T-helper 2 cell (primary cell): ENCODE measurements around the gene TMEM114.

Experiments
- DNase-seq, 5 experiments: peaks; one replicate each; pipeline versions ENCODE4 v3.0.0 to v3.0.0-alpha.2; 2012 to 2022
- total RNA-seq, 2 donors: gene quantifications; one replicate each; lab custom pipeline; 2026; lab: John Stamatoyannopoulos, UW

Gene TMEM114
- total RNA-seq, result 0 reads per million in 2 donors

GRCh38 chr16:8589900-8590688 is at the start of gene TMEM114:
TSS of gene TMEM114 (minus strand) at chr16:8590511. CDS start at chr16:8589838, 673 bp downstream.
- no peak for DNase-seq

GRCh38 chr16:8639694-8640093 is 49.4 kb upstream of the TMEM114 start:
- DNase-seq, result no peak

- no peak for DNase-seq
Observed at GRCh38 chr16:8634991-8635736, 44.9 kb upstream of the TMEM114 start.

- no peak for DNase-seq
Observed at GRCh38 chr16:8632675-8633182, 42.4 kb upstream of the TMEM114 start.

GRCh38 chr16:8631818-8632465 is 41.6 kb upstream of the TMEM114 start:
- DNase-seq, result no peak

GRCh38 chr16:8631373-8631772 is 41.1 kb upstream of the TMEM114 start:
- DNase-seq, result no peak

GRCh38 chr16:8630255-8630953 is 40.1 kb upstream of the TMEM114 start:
- no peak for DNase-seq

- no peak for DNase-seq
Observed at GRCh38 chr16:8628981-8629725, 38.8 kb upstream of the TMEM114 start.

- DNase-seq, result no peak
Observed at GRCh38 chr16:8627456-8627855, 37.1 kb upstream of the TMEM114 start.

- peak in 1 of 5 experiments; percentile 34 for DNase-seq
Observed at GRCh38 chr16:8626946-8627345, 36.6 kb upstream of the TMEM114 start.

- DNase-seq, result no peak
Observed at GRCh38 chr16:8625491-8626087, 35.3 kb upstream of the TMEM114 start.

- DNase-seq, result no peak
Observed at GRCh38 chr16:8623634-8624033, 33.3 kb upstream of the TMEM114 start.

DNA sequence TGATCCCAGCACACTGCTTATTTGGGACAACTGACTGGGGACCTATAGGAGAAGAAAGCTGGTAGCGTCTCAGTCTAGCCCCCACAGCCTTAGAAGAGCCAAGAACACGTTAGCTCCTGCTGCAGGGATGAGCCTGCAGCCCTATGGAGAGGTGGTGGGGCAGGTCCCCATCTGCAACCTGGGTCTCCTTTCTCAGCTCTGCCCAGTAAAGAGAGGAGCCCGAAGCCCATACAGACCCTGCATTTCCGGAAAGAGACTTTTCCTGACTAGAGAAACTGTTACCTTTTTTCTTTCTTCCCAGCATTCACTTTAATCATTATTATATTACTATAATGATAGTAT is 32.0 kb upstream of the TMEM114 start:
- peak in 1 of 5 experiments; percentile 2 for DNase-seq

DNA sequence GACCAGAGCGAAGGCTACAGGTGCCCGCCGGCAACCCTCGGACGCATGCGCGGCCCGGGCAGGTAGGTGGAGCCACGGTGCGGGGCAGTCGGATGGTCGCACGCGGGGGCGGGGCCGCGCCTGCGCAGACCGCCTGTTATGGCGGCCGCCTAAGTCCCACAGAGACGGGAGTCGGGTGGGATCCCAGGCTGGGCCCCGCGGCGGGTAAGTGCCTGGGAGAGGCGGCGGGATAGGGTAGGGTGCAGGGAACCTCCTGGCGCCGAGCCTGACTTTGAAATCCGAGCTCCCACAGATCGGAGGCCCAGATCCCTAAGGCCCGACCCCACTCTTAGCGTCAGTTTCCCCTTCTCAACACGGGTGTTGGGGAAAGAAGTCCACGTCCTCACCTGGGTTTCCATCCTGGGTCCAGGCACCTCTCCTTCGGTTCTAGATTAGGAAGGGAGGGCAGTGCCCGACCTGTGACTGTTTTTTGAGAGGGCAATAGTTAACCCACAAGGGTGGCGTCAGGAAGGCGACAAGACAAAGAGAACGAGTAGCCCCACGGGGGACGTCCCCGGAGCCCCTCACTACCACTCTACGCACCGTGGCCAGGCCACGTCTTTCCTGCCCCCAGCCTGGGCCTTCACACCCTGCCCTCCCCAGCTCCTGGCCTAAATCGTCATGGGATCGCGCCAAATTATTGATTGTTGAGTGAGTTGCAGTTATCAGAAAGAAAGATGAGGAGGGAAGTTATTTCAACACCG is 31.4 kb upstream of the TMEM114 start, which contains the start of gene METTL22:
METTL22 (plus strand) TSS at position 127 of the 743 bp plus-strand sequence. CDS start 3,968 bp downstream, outside the sequence.
- peak; percentile 86 to 91 (median 89) for DNase-seq

DNA sequence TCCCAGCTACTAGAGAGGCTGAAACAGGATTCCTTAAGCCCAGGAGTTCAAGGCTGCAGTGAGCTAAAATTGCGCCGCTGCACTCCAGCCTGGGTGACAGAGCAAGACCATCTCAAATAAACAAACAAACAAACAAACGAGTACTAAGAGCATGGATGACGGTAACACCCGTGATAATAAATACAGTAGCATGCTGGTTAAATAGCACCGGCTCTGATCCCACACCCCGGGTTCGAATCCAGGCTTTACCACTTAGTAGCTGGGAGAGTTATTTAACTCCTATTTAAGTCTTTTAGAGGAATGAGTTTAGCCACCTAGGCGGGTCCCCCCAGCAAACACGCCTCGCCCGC is 30.9 kb upstream of the TMEM114 start:
- no peak for DNase-seq

GRCh38 chr16:8620535-8620934 is 30.2 kb upstream of the TMEM114 start:
- no peak for DNase-seq

- no peak for DNase-seq
Observed at GRCh38 chr16:8619671-8620370, 29.5 kb upstream of the TMEM114 start.

GRCh38 chr16:8614435-8615029 is 24.2 kb upstream of the TMEM114 start:
- DNase-seq, result no peak

- no peak for DNase-seq
Observed at GRCh38 chr16:8611886-8612600, 21.7 kb upstream of the TMEM114 start.
